Hepatic stellate cell (primary cell): ENCODE measurements around the gene IRF4.

Experiments used
- DNase-seq: peaks from one replicate; pipeline ENCODE4 v3.0.0; 2011; ENCODE audit warnings: low spot score

The IRF4 gene

GRCh38 chr6:353642-354614 lies 37.6 kb upstream of the IRF4 start:
- DNase-seq, result no peak

GRCh38 chr6:354631-355280 lies 36.8 kb upstream of the IRF4 start:
- DNase-seq, result no peak

- no peak for DNase-seq
Observed at GRCh38 chr6:355373-356208, 36.0 kb upstream of the IRF4 start.

- DNase-seq, result no peak
Observed at GRCh38 chr6:356828-357251, 34.7 kb upstream of the IRF4 start.

GRCh38 chr6:357261-357790 lies 34.2 kb upstream of the IRF4 start:
- DNase-seq, result no peak

GRCh38 chr6:357791-358341 lies 33.7 kb upstream of the IRF4 start:
- no peak for DNase-seq

GRCh38 chr6:358432-358831 lies 33.1 kb upstream of the IRF4 start:
- DNase-seq, result no peak

- DNase-seq, result no peak
Observed at GRCh38 chr6:358847-359246, 32.7 kb upstream of the IRF4 start.

GRCh38 chr6:359261-360035 lies 32.1 kb upstream of the IRF4 start:
- DNase-seq, result no peak

- no peak for DNase-seq
Observed at GRCh38 chr6:360349-360748, 31.2 kb upstream of the IRF4 start.

GRCh38 chr6:360764-361373 lies 30.7 kb upstream of the IRF4 start:
- DNase-seq, result no peak

GRCh38 chr6:361411-362132 lies 30.0 kb upstream of the IRF4 start:
- no peak for DNase-seq

- no peak for DNase-seq
Observed at GRCh38 chr6:362231-362923, 29.2 kb upstream of the IRF4 start.

- DNase-seq, result no peak
Observed at GRCh38 chr6:362924-363249, 28.7 kb upstream of the IRF4 start.

GRCh38 chr6:363291-363690 lies 28.3 kb upstream of the IRF4 start:
- no peak for DNase-seq

GRCh38 chr6:363909-364308 lies 27.6 kb upstream of the IRF4 start:
- DNase-seq, result no peak

- no peak for DNase-seq
Observed at GRCh38 chr6:364609-365540, 26.7 kb upstream of the IRF4 start.

- DNase-seq, result no peak
Observed at GRCh38 chr6:365835-366234, 25.7 kb upstream of the IRF4 start.
